ENCODE measurements around the gene SLC7A1. TPM values are rescaled to one million over a fixed set of nuclear protein-coding genes. Genes with fewer than 3 reads are reported as not detected.

SLC7A1 gene
- total and polyA plus RNA-seq, 4 donors, result 6.6 to 53.8 (median 10.5) TPM

DNA sequence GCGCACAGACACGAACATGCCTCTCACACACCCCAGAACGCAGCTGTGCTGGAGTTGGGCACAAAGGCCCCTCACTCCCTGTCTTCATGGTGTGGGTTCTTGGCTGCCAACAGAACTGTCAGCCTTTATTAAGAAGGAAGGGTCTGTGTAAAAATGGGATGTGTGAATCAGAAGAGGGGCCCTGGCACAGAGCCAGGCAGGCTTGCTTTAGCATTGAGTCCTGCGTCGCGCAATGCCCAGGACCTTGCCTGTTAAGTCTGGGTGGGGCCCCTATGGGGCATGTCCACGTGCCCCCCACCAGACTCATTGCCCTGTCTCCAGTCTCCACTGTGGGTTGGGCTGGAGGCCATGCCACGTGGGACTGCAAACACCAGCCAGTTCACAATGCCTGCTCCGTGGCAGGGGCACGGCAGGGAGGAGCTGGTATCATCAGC is 84.8 kb downstream of the SLC7A1 start:
- WGBS, 2 donors, result 92 to 93% methylated on average over 10 of the region's 10 CpGs
- DNase-seq, result no peak
- TF ChIP-seq, protein P1, sequence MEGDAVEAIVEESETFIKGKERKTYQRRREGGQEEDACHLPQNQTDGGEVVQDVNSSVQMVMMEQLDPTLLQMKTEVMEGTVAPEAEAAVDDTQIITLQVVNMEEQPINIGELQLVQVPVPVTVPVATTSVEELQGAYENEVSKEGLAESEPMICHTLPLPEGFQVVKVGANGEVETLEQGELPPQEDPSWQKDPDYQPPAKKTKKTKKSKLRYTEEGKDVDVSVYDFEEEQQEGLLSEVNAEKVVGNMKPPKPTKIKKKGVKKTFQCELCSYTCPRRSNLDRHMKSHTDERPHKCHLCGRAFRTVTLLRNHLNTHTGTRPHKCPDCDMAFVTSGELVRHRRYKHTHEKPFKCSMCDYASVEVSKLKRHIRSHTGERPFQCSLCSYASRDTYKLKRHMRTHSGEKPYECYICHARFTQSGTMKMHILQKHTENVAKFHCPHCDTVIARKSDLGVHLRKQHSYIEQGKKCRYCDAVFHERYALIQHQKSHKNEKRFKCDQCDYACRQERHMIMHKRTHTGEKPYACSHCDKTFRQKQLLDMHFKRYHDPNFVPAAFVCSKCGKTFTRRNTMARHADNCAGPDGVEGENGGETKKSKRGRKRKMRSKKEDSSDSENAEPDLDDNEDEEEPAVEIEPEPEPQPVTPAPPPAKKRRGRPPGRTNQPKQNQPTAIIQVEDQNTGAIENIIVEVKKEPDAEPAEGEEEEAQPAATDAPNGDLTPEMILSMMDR (IDR thresholded peaks at IDR 0.05; ENCODE audit: control extremely low read depth, extremely low read depth), result no peak
- Histone ChIP-seq H3K9ac (ENCODE audit: insufficient read depth in 1 of 2, low read length in 2 of 2) (no peak overlapping the region), H3K4me3 (no peak overlapping the region), H3K4me1 (ENCODE audit: control insufficient read depth in 5 of 5, insufficient read depth in 5 of 5, low read length in 5 of 5) (peaks cover 0 to 6% (median 0%) of the 10 kb centered on the region in 5 donors), H3K27me3 (ENCODE audit: control insufficient read depth in 3 of 3, insufficient read depth in 3 of 3, low read length in 2 of 3) (peaks cover 0 to 5% (median 4%) of the 10 kb centered on the region in 3 donors), H3K27ac (ENCODE audit: low read depth in 1 of 2, low read length in 1 of 2) (no peak overlapping the region), H3K36me3 (ENCODE audit: control insufficient read depth in 4 of 4, insufficient read depth in 4 of 4, low read length in 4 of 4) (peaks cover 0 to 21% (median 5%) of the 10 kb centered on the region in 4 donors), H3K9me3 (ENCODE audit: control insufficient read depth in 4 of 4, insufficient read depth in 3 of 4, low read length in 3 of 4) (no peaks in the 10 kb centered on the region)
- no peak for ATAC-seq (ENCODE audit: insufficient read depth, low FRiP score)

DNA sequence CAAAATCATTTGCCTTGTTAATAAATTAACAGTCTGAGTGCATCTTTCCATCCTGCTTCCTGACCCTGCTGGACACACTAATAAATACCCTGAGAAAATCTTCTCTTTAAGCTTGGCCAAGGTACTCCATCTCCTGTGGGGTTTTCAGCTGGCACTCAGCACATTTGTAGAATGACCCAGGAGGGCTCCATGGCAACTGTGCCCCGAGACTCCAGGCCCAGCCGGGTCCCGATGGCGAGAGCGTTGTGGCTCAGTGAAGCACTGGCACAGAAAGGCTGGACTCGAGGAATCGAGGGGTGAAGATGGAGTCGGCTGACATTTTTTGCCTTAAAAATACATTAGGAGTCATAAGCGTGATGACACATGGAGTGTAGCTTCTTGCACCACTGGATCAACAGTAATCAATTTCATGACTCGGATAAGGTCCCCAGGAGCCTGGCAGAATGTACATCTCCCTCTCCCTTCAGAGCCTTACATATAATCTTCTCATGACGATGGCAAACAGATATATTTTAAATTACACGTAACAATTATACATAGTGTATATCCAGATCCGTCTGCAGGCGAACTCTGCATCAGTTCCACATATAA is 85.4 kb downstream of the SLC7A1 start:
- 95% methylated on average over 14 of the region's 14 CpGs for WGBS, 2 donors
- Histone ChIP-seq H3K36me3 (ENCODE audit: control insufficient read depth in 4 of 4, insufficient read depth in 4 of 4, low read length in 4 of 4) (peaks cover 0 to 17% (median 4%) of the 10 kb centered on the region in 4 donors), H3K4me1 (ENCODE audit: control insufficient read depth in 5 of 5, insufficient read depth in 5 of 5, low read length in 5 of 5) (peaks cover 0 to 6% (median 0%) of the 10 kb centered on the region in 5 donors), H3K27me3 (ENCODE audit: control insufficient read depth in 3 of 3, insufficient read depth in 3 of 3, low read length in 2 of 3) (peaks cover 0 to 8% (median 4%) of the 10 kb centered on the region in 3 donors), H3K9ac (ENCODE audit: insufficient read depth in 1 of 2, low read length in 2 of 2) (no peak overlapping the region), H3K9me3 (ENCODE audit: control insufficient read depth in 4 of 4, insufficient read depth in 3 of 4, low read length in 3 of 4) (no peaks in the 10 kb centered on the region), H3K4me3 (no peak overlapping the region), H3K27ac (ENCODE audit: low read depth in 1 of 2, low read length in 1 of 2) (no peak overlapping the region)
- DNase-seq (no peak), ATAC-seq (ENCODE audit: insufficient read depth, low FRiP score) (no peak)
- TF ChIP-seq, protein P1 (IDR thresholded peaks at IDR 0.05; ENCODE audit: control extremely low read depth, extremely low read depth), result no peak

DNA sequence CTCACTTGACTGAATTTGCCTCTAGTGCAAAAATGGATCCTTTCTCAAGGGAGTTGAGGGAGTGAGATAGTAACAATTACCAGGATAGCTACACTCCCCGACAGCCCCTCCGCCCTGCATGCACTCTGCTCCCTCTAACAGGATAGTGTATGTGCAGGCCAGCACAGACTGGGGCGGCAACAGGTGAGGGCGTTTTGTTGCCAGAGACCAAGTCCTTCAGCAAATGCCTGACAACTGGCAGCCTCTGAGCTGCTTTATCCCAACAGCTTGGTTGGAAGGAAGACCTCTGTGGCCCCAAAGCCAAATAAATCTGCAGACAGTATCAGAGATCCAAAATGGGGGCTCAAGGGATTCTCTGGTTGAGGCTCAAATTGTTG is 86.6 kb downstream of the SLC7A1 start:
- ATAC-seq (ENCODE audit: insufficient read depth, low FRiP score) (no peak), DNase-seq (no peak)
- H3K4me1 ChIP-seq (ENCODE audit: control insufficient read depth in 5 of 5, insufficient read depth in 5 of 5, low read length in 5 of 5), result peaks cover 0 to 6% (median 0%) of the 10 kb centered on the region in 5 donors
- H3K9me3 ChIP-seq (ENCODE audit: control insufficient read depth in 4 of 4, insufficient read depth in 3 of 4, low read length in 3 of 4), result no peaks in the 10 kb centered on the region
- TF ChIP-seq, protein P1 (IDR thresholded peaks at IDR 0.05; ENCODE audit: control extremely low read depth, extremely low read depth), result no peak
- 86 to 92% methylated on average over 4 of the region's 4 CpGs for WGBS, 2 donors
- peak overlapping the region in 1 of 2 donors; percentile 30 for H3K27ac ChIP-seq (ENCODE audit: low read depth in 1 of 2, low read length in 1 of 2)
- no peak overlapping the region for H3K4me3 ChIP-seq
- peaks cover 0 to 6% (median 0%) of the 10 kb centered on the region in 4 donors for H3K36me3 ChIP-seq (ENCODE audit: control insufficient read depth in 4 of 4, insufficient read depth in 4 of 4, low read length in 4 of 4)
- peaks cover 0 to 18% (median 10%) of the 10 kb centered on the region in 3 donors for H3K27me3 ChIP-seq (ENCODE audit: control insufficient read depth in 3 of 3, insufficient read depth in 3 of 3, low read length in 2 of 3)
- H3K9ac ChIP-seq (ENCODE audit: insufficient read depth in 1 of 2, low read length in 2 of 2), result no peak overlapping the region

Data from lung (tissue), 12 donors.